Measurements from ENCODE around the gene SIGLEC15.
"Not testable (repeated sequence)": the region's sequence is repeated elsewhere in the genome, so short reads cannot be mapped to it uniquely, and the experiment has no call there.

The SIGLEC15 gene

DNA sequence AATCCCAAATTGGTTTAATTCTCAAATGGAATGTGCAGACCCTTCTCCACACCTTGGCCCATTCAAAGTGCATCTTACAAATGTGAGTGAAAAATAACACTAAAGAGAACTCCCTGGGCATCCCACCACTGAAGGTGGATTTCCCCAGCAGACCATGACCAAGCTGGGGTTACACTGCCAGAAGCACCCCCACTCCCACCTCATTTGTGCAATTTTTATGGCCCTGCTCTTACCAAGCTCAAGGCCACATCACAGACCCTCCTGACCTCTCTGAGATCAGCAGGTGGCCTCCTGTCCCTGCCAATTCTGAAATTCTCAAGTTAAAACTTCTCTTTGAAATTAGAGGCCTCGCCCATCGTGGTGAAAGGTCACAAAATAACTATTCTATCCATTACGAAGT, 21.6 kb downstream of the SIGLEC15 start:
- DNase-seq, result no peak

DNA sequence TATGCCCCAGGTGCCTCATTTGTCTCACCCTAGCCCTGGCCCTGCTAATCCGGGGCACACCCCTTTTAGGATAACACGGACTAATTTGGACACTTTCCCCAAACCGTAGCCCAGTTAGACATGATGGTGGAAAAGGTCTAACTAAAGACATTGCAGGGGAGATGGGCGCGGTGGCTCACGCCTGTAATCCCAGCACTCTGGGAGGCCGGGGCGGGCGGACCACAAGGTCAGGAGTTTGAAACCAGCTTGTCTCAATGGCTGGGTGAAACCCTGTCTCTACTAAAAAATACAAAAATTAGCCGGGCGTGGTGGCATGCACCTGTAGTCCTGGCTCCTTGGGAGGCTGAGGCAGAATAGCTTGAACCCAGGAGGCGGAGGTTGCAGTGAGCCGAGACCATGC, 23.2 kb downstream of the SIGLEC15 start:
- not testable (repeated sequence) for DNase-seq

DNA sequence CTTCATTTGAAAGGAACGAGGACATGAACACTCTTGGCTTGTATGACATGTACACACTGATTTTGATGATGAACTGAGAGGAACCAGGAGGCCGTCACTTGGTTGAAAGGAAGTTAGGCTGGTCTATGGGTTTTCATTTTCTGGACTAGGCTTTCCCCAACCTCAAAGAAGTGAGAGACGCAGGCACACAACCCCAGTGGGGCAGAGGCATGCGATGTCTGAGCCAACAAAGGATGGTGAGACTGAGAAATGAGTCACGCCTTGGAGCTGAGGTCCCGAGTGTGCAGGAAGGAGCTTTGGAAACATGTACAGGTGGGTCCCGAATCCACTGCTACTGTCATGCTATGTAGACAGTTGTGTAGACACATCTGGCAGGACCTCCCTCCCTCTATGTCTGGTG, 24.1 kb downstream of the SIGLEC15 start:
- DNase-seq, result no peak

DNA sequence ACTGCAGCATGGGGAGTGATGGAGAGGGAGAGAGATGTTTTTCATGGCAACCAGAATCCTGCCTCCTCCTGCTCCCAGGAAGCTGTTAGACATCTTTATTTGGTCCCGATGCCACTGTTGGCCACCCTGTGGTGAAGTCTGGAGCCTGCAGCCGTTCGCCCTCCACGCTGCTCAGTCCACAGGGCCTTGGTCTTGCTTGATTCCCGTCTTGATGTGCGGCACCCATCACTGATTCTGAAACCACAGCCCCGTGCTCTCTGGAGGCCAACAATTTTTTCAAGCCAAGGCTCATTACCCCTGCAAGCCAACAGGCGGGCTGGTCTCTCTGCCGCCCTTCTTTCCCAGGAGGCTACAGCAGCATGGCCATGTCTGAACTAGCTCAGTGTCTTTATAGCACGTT, 24.5 kb downstream of the SIGLEC15 start:
- no peak for DNase-seq

DNA sequence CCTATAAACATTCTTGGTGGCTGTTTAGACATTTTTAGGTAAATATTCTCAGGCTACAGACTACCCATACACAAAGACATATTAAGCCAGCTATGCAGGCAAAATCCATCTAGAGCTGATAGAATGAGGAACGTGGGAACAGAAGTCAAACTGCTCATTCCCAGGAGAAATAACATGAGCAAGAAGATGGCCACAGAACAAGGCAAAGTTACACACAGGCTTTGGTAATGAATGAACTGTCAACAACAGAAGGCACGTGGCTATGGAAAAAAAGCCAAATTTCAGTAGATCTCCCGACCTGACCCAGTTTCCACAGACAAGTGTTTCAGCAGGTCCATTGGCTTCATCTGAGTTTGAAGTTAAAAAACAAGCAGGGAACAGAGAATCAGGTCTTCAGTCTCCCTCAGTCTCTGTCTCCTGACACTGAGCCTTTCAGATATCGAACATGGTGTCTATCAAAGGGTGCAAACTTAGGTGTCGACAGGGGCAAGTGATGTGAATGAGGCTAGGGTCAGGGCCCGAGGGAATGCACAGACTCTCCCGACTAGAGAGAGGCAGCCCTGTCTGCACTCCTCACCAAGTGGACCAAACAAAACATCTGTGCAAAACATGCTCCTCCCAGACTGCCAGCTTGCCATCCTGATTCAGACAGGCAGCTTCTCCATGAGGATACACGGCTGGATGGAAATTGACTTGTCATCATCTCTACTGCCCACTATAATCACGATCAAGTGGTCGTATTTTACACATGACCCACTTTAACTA, 25.9 kb downstream of the SIGLEC15 start:
- DNase-seq, result no peak

DNA sequence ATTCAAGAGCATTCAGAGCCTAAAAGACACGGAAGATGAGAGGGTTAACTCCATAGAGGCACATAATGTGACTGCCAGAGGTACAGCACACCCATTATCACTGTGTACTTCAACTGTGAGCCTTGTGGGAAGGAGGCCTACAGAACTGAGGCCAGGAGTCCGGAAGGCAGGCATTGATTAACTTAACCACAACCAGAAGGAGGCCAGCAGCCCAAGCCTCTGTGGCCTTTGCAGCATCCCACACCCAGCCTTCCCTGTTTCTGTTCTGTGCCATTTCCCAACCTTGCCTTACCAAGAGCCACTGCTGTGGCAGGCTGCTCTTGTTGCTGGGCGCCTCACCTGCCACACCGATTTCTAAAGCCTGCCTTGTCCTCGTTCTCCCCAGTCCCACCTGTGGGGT, 27.2 kb downstream of the SIGLEC15 start:
- DNase-seq, result no peak

DNA sequence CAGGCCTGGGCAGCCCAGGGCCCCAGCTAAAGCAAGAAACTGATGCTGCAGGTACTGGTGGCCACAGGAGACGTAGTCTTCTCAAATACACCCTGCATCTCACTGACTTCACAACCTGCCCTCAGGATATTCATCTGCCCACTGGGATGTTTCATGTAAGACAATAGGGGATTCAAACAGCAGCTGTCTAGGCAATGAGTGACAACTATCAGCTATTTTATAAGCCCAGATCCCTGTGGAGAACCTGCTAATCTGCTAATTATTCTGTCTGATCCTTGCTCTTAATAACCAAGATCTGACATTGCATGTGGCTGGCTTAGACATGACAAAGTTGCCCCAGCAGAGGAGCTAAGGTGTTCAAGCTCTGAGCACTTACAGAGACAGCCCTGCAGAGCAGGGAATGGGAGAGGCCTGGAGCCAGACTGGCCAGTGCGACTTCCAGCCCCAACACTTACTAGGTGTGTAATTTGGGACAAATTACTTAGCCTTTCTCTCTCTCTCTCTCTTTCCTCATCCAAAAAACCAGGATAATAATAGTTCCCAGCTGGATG, 28.6 kb downstream of the SIGLEC15 start:
- no peak for DNase-seq

DNA sequence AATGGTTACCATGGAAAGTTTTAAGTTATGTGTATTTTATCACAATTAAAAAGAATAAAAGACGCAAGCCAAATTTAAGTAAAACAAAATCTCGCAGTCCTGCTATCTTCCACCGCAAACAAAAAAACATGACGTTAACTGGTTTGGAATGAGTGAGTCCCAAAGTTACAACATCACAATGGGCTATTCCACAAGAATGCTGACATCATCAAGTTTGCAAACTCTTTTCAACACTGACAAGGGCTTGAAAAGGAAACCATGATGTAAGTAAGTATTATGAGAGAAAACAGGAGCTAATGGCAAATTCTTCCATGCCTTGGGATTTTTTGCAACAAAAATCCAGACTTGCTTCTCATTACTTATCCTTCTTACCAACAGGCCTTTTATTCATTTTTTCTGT, 31.1 kb downstream of the SIGLEC15 start:
- no peak for DNase-seq

DNA sequence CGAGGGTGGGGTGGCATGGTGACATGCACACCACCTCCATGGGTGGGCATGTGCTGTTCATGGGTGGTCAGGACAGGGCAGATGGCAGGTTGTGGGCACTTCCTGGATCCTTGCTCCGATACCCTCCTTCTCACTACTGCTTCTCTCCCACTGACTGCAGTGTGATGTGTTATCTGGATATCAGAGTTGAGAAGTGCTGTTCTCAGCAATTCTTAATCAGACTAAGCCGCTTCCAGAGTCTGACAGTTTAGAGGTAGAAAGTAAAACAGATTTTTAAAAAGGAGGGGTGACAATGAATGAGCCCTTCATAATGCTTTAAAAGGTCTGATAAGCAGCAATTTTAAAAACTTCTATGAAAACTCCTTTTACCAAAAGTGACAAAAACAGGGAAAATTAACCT, 33.9 kb downstream of the SIGLEC15 start:
- DNase-seq, result no peak

DNA sequence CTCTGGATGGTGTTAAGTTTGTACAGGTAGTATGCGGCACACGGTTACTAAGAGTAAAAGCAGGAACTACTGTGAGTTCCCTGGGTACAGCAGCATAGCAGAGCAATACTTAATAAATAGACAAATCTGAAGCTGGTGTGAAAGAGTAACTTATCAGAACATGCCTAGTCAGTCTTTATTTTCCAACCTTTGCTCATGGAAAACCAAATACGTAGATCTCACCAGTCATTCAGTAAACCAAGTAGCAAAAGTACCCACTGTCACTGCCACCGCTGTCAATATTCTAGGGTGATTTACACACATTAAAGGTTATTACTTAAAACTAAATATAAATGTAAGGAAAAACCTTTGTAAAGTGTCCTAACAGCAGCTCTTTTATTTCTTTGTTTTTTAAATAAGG, 35.0 kb downstream of the SIGLEC15 start:
- DNase-seq, result no peak

DNA sequence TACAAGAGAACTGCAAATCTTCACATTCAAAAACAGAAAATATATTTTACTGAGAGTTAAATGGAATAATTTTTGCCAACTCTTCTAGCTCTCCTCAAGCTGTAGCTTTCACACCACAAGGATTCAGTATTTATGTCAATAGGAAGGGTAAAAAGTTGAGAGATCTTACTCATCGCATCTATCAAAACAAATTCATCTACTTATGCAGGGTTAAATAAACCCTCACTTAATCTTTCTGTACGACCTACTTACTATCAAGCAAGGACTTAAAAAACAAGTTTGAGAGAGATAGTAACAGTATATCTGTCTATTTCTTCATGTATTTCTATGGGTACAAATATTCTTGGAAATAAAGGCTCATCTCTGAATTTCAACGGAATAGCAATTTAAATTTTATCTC, 35.5 kb downstream of the SIGLEC15 start:
- DNase-seq, result no peak

DNA sequence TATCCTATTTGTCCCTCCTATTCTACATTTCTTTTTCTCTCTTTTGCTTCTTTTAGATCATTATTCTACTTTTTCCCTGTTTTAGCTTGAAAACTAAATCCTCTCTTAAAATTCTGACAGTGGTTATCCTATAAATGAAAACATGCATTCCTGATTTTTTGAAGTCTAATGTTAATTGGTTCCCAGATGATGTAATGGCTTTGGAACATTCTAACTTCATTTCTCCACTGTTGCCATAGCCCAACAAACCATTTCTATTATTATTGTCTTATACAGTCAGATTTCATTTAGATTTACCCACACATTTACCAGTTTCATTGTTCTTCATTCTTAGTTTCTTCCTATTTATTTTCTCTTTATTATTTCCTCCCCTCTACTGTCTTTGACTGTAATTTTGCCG, 36.5 kb downstream of the SIGLEC15 start:
- no peak for DNase-seq

DNA sequence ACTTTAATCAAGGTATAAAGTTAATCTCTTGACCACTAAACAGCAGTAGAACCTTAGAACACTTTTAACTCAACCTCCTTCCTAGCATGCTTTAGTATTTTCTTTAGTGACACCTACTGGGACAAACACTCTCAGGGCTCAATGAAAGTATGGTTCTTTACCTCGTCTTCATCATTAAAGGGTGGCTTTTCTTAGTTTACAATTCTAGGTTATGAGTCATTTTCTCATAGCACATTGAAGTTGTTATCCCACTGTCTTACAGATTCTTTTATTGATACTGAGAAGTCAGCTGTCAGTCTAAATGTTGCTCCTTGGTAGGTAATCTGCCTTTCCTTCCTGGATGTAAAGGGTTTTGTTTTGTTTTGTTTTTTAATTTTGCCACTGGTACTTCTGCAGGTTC, 38.0 kb downstream of the SIGLEC15 start:
- DNase-seq, result no peak

DNA sequence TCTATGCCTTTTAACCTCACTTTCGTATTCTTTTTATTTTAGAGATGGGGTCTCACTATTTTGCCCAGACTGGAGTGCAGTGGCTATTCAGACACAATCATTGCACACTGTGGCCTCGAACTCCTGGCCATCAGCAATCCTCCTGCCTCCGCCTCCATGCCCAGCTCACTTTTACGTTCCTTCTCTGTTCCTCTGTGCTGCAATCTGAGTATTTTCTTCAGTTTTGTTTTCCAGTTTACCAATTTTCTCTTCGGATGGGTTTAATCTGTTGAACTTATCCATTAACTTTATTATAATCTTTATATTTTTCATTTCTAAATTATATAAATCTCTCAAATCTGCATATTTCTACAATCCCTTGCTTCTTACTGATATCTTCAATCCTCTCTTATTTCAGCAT, 38.6 kb downstream of the SIGLEC15 start:
- DNase-seq, result no peak

DNA sequence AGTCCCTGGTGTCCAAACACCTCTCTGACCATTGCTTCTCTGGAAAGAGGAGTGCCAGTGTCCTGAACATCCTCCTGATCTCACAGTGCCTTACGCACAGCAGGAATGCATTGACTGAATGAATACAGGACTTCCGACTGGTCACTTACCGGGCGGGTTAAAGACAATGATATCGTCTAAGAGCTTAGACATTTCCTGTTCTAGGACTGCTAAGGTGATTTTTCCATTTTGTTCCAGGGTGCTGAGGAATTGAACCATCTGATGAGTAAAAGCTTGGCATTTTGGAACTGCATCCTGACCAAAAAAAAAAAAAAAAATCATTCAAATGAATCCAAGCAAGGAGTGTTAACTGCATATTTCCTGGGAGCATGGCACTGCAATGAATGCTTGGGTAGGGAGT, 40.0 kb downstream of the SIGLEC15 start:
- no peak for DNase-seq

DNA sequence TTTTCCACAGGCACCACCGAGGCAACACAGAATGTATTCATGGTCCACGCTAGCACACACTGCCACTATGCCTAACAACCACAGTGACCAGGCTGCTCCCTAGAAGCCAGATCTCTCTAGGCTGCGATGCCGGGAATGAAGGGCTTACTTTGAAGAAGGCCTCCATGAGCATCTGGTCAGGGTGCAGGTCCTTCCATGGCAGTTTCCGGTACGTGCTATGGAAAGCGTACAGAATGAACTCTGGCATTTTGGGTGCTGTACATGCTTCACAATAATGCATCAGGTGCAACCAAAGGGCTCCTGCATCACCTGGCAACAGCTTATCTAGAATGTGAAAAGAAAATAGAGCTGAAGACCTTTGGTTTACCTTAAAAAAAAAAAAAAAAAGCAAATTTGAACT, 44.9 kb downstream of the SIGLEC15 start:
- DNase-seq, result no peak

DNA sequence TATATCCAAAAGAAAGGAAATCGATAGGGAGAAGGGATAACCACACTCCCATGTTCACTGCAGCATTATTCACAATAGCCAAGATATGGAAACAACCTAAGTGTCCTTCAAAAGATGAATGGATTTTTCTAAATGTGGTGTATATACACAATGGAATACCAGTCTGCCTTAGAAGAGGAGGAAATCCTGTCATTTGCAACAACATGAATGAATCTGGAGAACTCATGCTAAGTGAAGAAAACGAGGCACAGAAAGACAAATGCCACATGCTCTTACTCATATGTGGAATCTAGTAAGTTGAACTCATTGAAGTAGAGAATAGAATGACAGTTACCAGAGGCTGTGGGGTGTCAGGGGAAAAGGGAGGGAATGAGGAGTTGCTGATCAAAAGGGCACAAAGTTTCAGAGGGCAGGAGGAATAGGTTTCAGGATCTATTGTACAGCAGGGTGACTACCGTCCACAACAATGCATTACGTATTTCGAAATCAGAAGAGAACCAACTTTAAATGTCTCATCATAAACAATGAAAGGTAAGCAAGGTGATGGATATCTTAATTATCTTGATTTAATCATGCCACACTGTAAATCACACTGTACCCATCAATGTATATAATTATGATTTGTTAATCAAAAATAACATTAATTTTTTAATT, 46.1 kb downstream of the SIGLEC15 start:
- no peak for DNase-seq

DNA sequence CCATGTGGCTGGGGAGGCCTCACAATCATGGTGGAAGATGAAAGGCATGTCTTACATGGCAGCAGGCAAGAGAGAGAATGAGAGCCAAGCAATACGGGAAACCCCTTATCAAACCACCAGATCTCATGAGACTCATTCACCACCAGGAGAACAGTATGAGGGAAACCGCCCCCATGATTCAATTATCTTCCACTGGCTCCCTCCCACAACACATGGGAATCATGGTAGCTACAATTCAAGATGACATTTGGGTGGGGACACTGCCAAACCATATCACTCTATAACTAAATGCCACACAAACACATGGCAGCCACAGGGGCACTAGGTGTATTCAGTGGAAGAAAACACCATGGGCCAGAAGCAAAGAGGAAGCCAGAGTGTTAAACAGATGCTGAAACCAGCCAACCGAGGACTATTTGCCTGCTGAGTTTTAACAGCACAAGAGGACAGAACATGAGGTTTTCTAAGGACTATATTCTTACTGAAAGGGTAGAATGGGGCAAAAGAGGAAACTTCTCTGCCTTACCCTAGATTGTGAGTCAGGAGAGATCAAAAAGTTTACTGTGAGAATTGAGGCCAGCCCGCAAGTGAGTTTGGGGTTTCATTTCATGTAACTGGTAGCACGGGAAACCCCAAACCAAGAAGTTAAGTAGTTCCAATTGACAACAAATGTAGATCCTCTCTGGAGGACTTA, 49.2 kb downstream of the SIGLEC15 start:
- DNase-seq, result peak; percentile 71 to 72

DNA sequence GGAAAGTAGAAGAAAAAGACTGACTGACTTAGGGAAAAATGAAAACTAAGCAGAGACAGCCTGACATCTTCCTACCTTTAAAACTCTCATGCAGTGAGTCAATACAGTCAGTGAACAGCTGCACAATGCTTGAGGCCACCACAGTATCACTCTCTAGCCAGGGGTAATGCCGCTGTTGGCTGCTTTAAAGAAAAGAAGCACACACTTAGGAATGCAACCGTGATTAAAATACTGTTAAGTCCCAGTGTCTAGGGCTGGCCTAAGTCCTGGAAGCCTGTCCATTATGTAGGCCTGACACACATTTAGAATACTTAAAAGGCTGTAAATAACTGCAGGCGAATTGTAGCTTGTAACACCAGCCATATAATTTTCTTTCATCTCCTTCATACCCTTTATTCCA, 50.7 kb downstream of the SIGLEC15 start:
- DNase-seq, result no peak

DNA sequence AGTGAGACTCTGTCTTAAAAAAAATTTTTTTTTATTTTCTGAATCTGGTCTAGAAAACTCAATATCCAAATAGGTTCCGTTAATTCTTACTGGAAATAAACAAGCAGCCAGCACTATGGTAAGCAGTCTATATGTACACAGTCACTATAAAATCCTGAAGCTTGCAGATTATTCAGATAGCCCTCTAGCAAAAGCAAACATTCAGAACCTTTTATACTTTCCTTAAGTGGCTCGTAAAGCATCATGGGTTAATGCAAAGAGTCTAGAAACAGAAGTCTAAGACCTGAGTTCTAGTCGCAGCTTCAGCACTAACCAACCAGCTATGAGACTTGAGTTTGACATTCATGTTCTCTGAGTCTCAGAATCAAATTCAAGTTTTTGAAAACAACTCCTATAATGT, 51.9 kb downstream of the SIGLEC15 start:
- DNase-seq, result no peak

DNA sequence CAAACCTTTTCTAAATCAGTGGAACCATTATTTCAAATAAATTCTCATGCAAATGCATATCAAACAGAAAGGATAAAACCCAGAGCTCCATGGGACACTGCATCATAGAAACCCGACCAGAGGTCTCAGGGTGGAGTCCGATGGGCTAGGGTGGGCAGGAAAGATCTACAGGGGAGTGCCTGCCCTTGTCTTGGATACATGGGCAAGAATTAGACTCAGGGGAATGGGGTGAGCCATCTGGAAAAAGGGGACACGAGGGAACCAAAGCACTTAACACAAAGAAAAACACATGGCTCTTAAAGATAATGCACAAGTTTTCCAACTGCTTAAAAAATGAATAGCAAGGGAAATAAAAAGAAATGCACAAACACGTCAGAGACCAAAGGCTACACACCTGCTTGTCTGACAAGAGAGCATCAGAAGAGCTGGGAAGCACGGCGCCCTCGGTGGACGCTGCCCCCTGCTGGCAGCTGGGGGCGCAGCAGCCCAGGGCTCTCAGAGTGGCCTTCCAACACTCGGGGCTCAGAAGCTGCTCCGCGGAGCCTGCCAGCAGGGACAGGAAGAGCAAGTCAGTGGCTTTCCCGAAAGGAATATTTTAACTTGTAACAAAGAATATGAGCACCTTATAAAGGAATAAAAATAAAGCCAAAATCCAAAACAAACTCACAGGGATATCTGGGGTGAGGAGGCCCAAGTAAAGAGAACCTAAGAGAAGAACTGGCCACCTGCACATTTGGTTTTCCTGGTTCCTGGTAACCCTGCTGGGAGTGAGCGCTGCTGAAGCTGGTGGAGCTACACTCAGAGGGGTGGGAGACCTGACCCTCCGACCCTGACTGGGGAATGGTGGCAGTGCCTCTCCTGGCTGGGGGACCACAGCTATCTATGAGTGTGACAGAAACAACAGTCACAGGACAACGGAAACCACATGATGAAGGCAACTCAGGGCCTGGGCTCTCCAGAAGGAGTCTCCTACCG, 54.5 kb downstream of the SIGLEC15 start:
- DNase-seq, result peak; percentile 87

DNA sequence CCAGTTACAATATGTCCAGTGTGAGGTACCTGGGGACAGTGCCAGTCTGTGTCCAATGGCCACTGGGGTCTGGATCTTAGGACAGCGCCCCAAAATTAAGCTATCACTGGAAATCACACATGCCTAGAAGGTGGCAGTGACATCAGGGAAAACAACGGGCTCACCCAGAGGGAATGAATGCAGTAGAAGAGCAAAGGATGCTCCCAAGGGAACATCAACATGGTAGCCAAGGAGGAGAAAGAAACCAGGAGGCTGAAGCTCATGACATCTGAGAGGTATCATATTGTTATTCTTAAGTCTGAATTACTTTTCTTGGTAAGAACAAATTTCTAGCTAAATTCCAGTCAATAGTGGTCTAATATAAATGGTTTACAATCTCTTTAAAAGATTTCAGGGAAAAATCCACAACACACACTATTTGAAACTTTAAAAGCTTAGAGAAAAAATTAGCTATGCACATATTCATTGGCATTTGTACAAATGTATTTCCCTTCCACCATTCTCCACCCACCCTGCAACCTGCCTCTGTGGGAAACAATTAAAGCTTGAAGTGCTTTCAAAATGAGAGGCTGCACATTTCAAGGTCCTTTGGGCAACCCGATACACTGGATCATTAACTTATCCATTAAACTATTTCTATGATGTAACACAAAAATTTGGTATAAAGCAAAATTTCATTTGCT, 55.5 kb downstream of the SIGLEC15 start:
- no peak for DNase-seq

Measured in activated T-cell treated with anti-CD3 and anti-CD28 coated beads, Interleukin-2, amount 50 U/mL, for 48 hours (primary cell).